PC-9 (cell line): ENCODE data around the gene PTGDS. TPM values are rescaled to one million over a fixed set of nuclear protein-coding genes. Genes with fewer than 3 reads are reported as not detected.

ENCODE experiments used
- BruUV-seq: library from RNA; stranded (reverse); fragments of 400-500 nt; replicated peaks from 2 replicates; lab custom pipeline; 2021; lab: Mats Ljungman, UMichigan
- CTCF ChIA-PET: fragments of 300-600 bp; sonication (Branson Sonifier 250); formaldehyde crosslinking; loops from one replicate; lab custom pipeline; 2022; ENCODE audit warnings: antibody characterized with exemption; lab: Charles Lee
- POLR2A ChIA-PET: fragments of 300-600 bp; sonication (Branson Sonifier 250); formaldehyde crosslinking; loops from one replicate; lab custom pipeline; 2022; ENCODE audit warnings: antibody characterized with exemption; ENCODE audit not compliant: unreplicated experiment; lab: Charles Lee
- DNase-seq, 2 experiments: peaks; one replicate each; pipeline versions ENCODE4 v3.0.0 to v3.0.0-alpha.2; 2015 to 2022; ENCODE audit warnings: mixed read lengths in 1 of 2
- H2AFZ ChIP-seq: fragments of 200-600 bp; sonication (generic); 2 replicates; pipeline ENCODE4 v1.8.1; 2017; ENCODE audit warnings: antibody characterized with exemption
- H3F3A ChIP-seq: fragments of 200-600 bp; sonication (generic); 2 replicates; pipeline ENCODE4 v1.8.1; 2017; ENCODE audit warnings: antibody characterized with exemption, mild to moderate bottlenecking, low read depth; ENCODE audit not compliant: insufficient read depth
- H3K27ac ChIP-seq: fragments of 200-600 bp; sonication (generic); 2 replicates; pipeline ENCODE4 v1.6.1; 2016; ENCODE audit warnings: mixed run types
- H3K27me3 ChIP-seq: fragments of 200-600 bp; sonication (generic); 2 replicates; pipeline ENCODE4 v1.6.1; 2016; ENCODE audit warnings: low read depth, mixed run types; ENCODE audit not compliant: insufficient read depth
- H3K36me3 ChIP-seq: fragments of 200-600 bp; sonication (generic); 2 replicates; pipeline ENCODE4 v1.6.1; 2016; ENCODE audit warnings: low read depth, mixed run types
- H3K4me1 ChIP-seq: fragments of 200-600 bp; sonication (generic); replicated peaks from 2 replicates; pipeline ENCODE4 v1.6.1; 2016; ENCODE audit warnings: mixed run types; ENCODE audit not compliant: insufficient read depth
- H3K4me2 ChIP-seq: fragments of 200-600 bp; sonication (generic); 2 replicates; pipeline ENCODE4 v1.6.1; 2017; ENCODE audit warnings: mixed run types
- H3K4me3 ChIP-seq: fragments of 200-600 bp; sonication (generic); 2 replicates; pipeline ENCODE4 v1.6.1; 2016; ENCODE audit warnings: mixed run types
- H3K79me2 ChIP-seq: fragments of 200-600 bp; sonication (generic); 2 replicates; pipeline ENCODE4 v1.6.1; 2017; ENCODE audit warnings: low read depth, mixed run types
- H3K9me2 ChIP-seq: fragments of 200-600 bp; sonication (generic); 2 replicates; pipeline ENCODE4 v1.8.1; 2017; ENCODE audit warnings: mild to moderate bottlenecking; ENCODE audit not compliant: insufficient read depth
- H3K9me3 ChIP-seq: fragments of 200-600 bp; sonication (generic); 2 replicates; pipeline ENCODE4 v1.8.1; 2016; ENCODE audit warnings: low read depth; ENCODE audit not compliant: insufficient read depth
- H4K20me1 ChIP-seq: fragments of 200-600 bp; sonication (generic); 2 replicates; pipeline ENCODE4 v1.8.1; 2017; ENCODE audit not compliant: insufficient read depth
- CTCF ChIP-seq: fragments of 200-600 bp; sonication (generic); conservative IDR thresholded peaks from 2 replicates; pipeline ENCODE4 v1.6.1; 2017; ENCODE audit warnings: mixed run types, antibody characterized with exemption, mild to moderate bottlenecking, moderate library complexity
- EZH2 ChIP-seq: fragments of 200-600 bp; sonication (generic); IDR thresholded peaks from 2 replicates; pipeline ENCODE4 v1.8.0; 2017; ENCODE audit warnings: antibody characterized with exemption, low read depth
- intact Hi-C: fragments of 100-400 bp; cut with micrococcal nuclease; formaldehyde crosslinking; loops from one replicate; pipeline ENCODE4 v1.10.0; 2022; ENCODE audit not compliant: unreplicated experiment
- total RNA-seq: library from RNA; stranded (reverse); gene quantifications from 2 replicates; pipeline ENCODE4 v1.2.3, GENCODE V29; 2021

Gene PTGDS
- total RNA-seq, 1 experiment from 2014 or later, result 1.7 TPM

GRCh38 chr9:136931611-136932130 lies 45.6 kb upstream of the PTGDS start:
- peaks cover 10% of the 10 kb centered on the region for H3K4me1 ChIP-seq
- no peaks in the 10 kb centered on the region for H3K27me3 ChIP-seq
- no peak for TF ChIP-seq CTCF
- TF ChIP-seq EZH2, result no peak
- H3K9me2 ChIP-seq, result no peaks in the 10 kb centered on the region
- H3K4me3 ChIP-seq, result no peak overlapping the region
- H3K36me3 ChIP-seq, result no peaks in the 10 kb centered on the region
- peak overlapping the region; percentile 38; the same call in 1 of the 2 replicates for H3K4me2 ChIP-seq
- intact Hi-C loops, result no loop called here
- CTCF ChIA-PET, result interaction anchor here (0.6 kb wide), 1 partner anchor 51 kb away, joined by 9 read pairs; no protein-coding TSS in a partner anchor
- POLR2A ChIA-PET, result no interaction called here
- H3K9me3 ChIP-seq, result no peaks in the 10 kb centered on the region
- no peak for DNase-seq
- peak overlapping the region; percentile 83 for H3K27ac ChIP-seq
- H3K79me2 ChIP-seq, result no peaks in the 10 kb centered on the region
- H2AFZ ChIP-seq, result no peak overlapping the region
- H3F3A ChIP-seq, result peaks cover 18% of the 10 kb centered on the region; the same call in 1 of the 2 replicates
- no TSS peak for BruUV-seq
- no peaks in the 10 kb centered on the region for H4K20me1 ChIP-seq

- DNase-seq, result no peak
- no peak overlapping the region for H3K4me2 ChIP-seq
- peaks cover 10% of the 10 kb centered on the region for H3K4me1 ChIP-seq
- POLR2A ChIA-PET, result no interaction called here
- CTCF ChIA-PET, result no interaction called here
- no peaks in the 10 kb centered on the region for H4K20me1 ChIP-seq
- no peak overlapping the region for H2AFZ ChIP-seq
- no peak overlapping the region for H3K4me3 ChIP-seq
- BruUV-seq, result no TSS peak
- no peak for TF ChIP-seq EZH2
- TF ChIP-seq CTCF, result no peak
- no peaks in the 10 kb centered on the region for H3K27me3 ChIP-seq
- no peaks in the 10 kb centered on the region for H3K9me3 ChIP-seq
- no peaks in the 10 kb centered on the region for H3K36me3 ChIP-seq
- no peaks in the 10 kb centered on the region for H3K9me2 ChIP-seq
- no peaks in the 10 kb centered on the region for H3K79me2 ChIP-seq
- no peak overlapping the region for H3K27ac ChIP-seq
- peaks cover 30% of the 10 kb centered on the region; the same call in 1 of the 2 replicates for H3F3A ChIP-seq
- intact Hi-C loops, result no loop called here
Observed at GRCh38 chr9:136934277-136934676, 43.0 kb upstream of the PTGDS start.

GRCh38 chr9:136935651-136936050 lies 41.7 kb upstream of the PTGDS start:
- no peak overlapping the region for H2AFZ ChIP-seq
- H3K4me2 ChIP-seq, result no peak overlapping the region
- H3K27me3 ChIP-seq, result no peaks in the 10 kb centered on the region
- TF ChIP-seq CTCF (no peak), EZH2 (no peak)
- H3K4me1 ChIP-seq, result peaks cover 10% of the 10 kb centered on the region
- CTCF ChIA-PET, result interaction anchor here (0.6 to 0.7 kb wide), 2 partner anchors 34 to 148 kb away, joined by 3 to 7 read pairs; no protein-coding TSS in a partner anchor
- no peaks in the 10 kb centered on the region for H3K79me2 ChIP-seq
- intact Hi-C loops, result no loop called here
- POLR2A ChIA-PET, result no interaction called here
- H3F3A ChIP-seq, result peaks cover 31% of the 10 kb centered on the region; the same call in 1 of the 2 replicates
- H4K20me1 ChIP-seq, result no peaks in the 10 kb centered on the region
- no peak overlapping the region for H3K4me3 ChIP-seq
- no TSS peak for BruUV-seq
- H3K36me3 ChIP-seq, result no peaks in the 10 kb centered on the region; the same call in 1 of the 2 replicates
- no peaks in the 10 kb centered on the region for H3K9me2 ChIP-seq
- no peaks in the 10 kb centered on the region for H3K9me3 ChIP-seq
- DNase-seq, result no peak
- no peak overlapping the region for H3K27ac ChIP-seq
